ENCODE results near the gene SGPP2. TPM values are rescaled to one million over a fixed set of nuclear protein-coding genes. Genes with fewer than 3 reads are reported as not detected.

SGPP2 gene
- total and polyA plus RNA-seq, 2 of the 4 experiments (the other 2 are of a cell fraction): not detected

DNA sequence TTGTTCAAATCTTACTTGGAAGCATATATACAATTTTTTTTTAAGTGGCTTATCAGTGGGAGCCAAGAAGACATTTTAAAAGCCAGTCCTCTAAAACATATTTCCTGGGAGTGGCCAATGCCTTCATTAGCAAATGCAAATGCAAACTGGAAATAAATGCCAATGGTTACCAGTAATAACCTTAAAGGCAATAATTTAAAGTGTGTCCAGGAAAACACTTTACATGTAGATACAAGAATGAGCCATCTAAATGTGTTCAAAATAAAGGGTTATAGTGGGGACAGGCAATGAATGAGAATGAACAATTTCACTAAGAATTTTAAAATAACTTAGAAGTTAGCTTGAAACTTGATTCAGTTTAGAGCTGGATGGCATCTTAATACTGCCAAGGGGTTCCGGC lies 167.3 kb downstream of the SGPP2 start:
- Histone ChIP-seq H3K14ac (replicated peaks; ENCODE audit: low read depth, low read length) (no peak overlapping the region), H2BK5ac (ENCODE audit: low read depth, low read length, poor library complexity, severe bottlenecking) (no peak overlapping the region), H3K56ac (ENCODE audit: extremely low read depth, insufficient read depth, low read length) (no peak overlapping the region), H3K4me1 (ENCODE audit: control insufficient read depth, insufficient read depth, low read length) (no peaks in the 10 kb centered on the region), H3K27ac (ENCODE audit: insufficient read depth, low read length) (no peak overlapping the region), H3K9ac (ENCODE audit: low read depth, low read length) (no peak overlapping the region), H3K4me2 (ENCODE audit: low read depth, low read length) (no peak overlapping the region), H4K20me1 (ENCODE audit: insufficient read depth, low read length) (no peaks in the 10 kb centered on the region), H2AK5ac (ENCODE audit: low read depth, low read length) (no peak overlapping the region), H4K91ac (ENCODE audit: insufficient read depth, low read depth, low read length) (no peak overlapping the region), H2AFZ (replicated peaks; ENCODE audit: low read length, poor library complexity) (no peak overlapping the region), H3K18ac (ENCODE audit: low read depth, low read length) (no peak overlapping the region), H3K4me3 (ENCODE audit: insufficient read depth, low read depth, low read length) (no peak overlapping the region), H3K9me1 (ENCODE audit: insufficient read depth, low read length) (no peaks in the 10 kb centered on the region), H3K36me3 (ENCODE audit: control insufficient read depth, insufficient read depth, low read length) (0 out of 2 replicates have a peak, but pooled peaks cover 2% of the 10 kb centered on the region), H2AK9ac (replicated peaks; ENCODE audit: low read depth, low read length, poor library complexity) (no peak overlapping the region), H4K5ac (ENCODE audit: low read depth, low read length) (no peak overlapping the region), H2BK20ac (ENCODE audit: low read depth, low read length) (no peak overlapping the region), H4K8ac (ENCODE audit: low read depth in 2 of 2, low read length in 2 of 2) (no peak overlapping the region), H3K9me3 (ENCODE audit: control insufficient read depth, insufficient read depth, low read length) (no peaks in the 10 kb centered on the region), H2BK120ac (ENCODE audit: low read depth, low read length) (no peak overlapping the region), H3K23ac (ENCODE audit: low read depth, low read length) (no peak overlapping the region), H2BK15ac (ENCODE audit: low read depth, low read length) (no peak overlapping the region), H3K79me1 (ENCODE audit: low read depth in 1 of 2, low read length in 2 of 2) (no peaks in the 10 kb centered on the region; a peak in 2 of 4 replicates), H3K4ac (ENCODE audit: low read depth, low read length) (no peak overlapping the region), H3K27me3 (ENCODE audit: control insufficient read depth, insufficient read depth, low read length) (no peaks in the 10 kb centered on the region)
- no peak for TF ChIP-seq RAD21 (IDR thresholded peaks at IDR 0.05; ENCODE audit: low read length)
- no peak for TF ChIP-seq CEBPB (IDR thresholded peaks at IDR 0.05; ENCODE audit: low read depth, low read length)
- TF ChIP-seq, protein P1, sequence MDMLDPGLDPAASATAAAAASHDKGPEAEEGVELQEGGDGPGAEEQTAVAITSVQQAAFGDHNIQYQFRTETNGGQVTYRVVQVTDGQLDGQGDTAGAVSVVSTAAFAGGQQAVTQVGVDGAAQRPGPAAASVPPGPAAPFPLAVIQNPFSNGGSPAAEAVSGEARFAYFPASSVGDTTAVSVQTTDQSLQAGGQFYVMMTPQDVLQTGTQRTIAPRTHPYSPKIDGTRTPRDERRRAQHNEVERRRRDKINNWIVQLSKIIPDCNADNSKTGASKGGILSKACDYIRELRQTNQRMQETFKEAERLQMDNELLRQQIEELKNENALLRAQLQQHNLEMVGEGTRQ (IDR thresholded peaks at IDR 0.05; ENCODE audit: low read depth, low read length): no peak
- no peak for TF ChIP-seq RCOR1 (IDR thresholded peaks at IDR 0.05; ENCODE audit: insufficient replicate concordance, low read length)
- TF ChIP-seq FOS (IDR thresholded peaks at IDR 0.05; ENCODE audit: low read depth, low read length): no peak
- no peak for TF ChIP-seq CHD1 (IDR thresholded peaks at IDR 0.05; ENCODE audit: low read depth, low read length)
- TF ChIP-seq POLR2A (IDR thresholded peaks at IDR 0.05; ENCODE audit: low read depth, low read length): no peak
- no TSS peak for BruUV-seq (replicated peaks)
- POLR2A ChIA-PET (ENCODE audit: unreplicated experiment): no interaction called here
- WGBS, 2 experiments (ENCODE audit: extremely low coverage in 2 of 2, insufficient read length in 1 of 2): no CpG with 5 or more reads among the region's 1 CpG
- CTCF ChIA-PET: interaction anchor here (0.7 to 0.8 kb wide), 2 partner anchors 19 to 32 kb away, joined by 3 to 9 read pairs; no protein-coding TSS in a partner anchor
- ATAC-seq (ENCODE audit: low read depth) (no peak), DNase-seq (no peak)
- dilution Hi-C loops (cut with HindIII; ENCODE audit: low sequenced_read_pairs, unreplicated experiment): no loop called here
- in situ Hi-C loops (cut with MboI; ENCODE audit: low sequenced_read_pairs): loop anchor here (25.0 kb wide), 1 partner anchor 529 kb away; no protein-coding TSS in a partner anchor
- intact Hi-C loops (cut with micrococcal nuclease): no loop called here

Data from IMR-90 (cell line).